Activated T-helper 9 cell treated with anti-CD3 and anti-CD28 coated beads, Interleukin-2, amount 50 U/mL, for 16 hours (primary cell): ENCODE measurements around the gene IFIT3.
"Not testable (repeated sequence)": the region's sequence is repeated elsewhere in the genome, so short reads cannot be mapped to it uniquely, and the experiment has no call there.

Experiments
- DNase-seq: peaks from one replicate; pipeline ENCODE4 v3.0.0-alpha.2; 2020; ENCODE audit warnings: low read depth

IFIT3 gene

GRCh38 chr10:89304446-89304845 is 23.4 kb upstream of the IFIT3 start:
- DNase-seq, result no peak

DNA sequence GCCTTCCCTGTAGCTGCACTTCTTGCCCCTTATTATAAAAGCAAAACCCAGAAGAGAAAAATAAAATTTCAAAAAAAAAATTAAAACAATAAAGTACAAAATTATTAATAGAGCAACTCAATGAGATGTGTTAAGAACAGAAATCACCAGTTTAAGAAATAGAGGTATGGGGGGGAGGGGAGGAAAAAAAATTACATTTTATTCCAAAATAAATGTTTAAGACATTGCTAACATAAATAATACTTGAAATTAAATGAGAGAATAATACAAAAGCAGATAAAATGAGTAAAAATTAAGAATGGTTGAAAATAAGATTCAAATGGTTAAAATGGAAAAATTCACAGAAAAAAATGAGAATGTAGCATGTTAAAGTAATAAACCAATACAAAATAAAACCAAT is 22.9 kb upstream of the IFIT3 start:
- no peak for DNase-seq

GRCh38 chr10:89305766-89306433 is 21.9 kb upstream of the IFIT3 start:
- DNase-seq, result no peak

DNA sequence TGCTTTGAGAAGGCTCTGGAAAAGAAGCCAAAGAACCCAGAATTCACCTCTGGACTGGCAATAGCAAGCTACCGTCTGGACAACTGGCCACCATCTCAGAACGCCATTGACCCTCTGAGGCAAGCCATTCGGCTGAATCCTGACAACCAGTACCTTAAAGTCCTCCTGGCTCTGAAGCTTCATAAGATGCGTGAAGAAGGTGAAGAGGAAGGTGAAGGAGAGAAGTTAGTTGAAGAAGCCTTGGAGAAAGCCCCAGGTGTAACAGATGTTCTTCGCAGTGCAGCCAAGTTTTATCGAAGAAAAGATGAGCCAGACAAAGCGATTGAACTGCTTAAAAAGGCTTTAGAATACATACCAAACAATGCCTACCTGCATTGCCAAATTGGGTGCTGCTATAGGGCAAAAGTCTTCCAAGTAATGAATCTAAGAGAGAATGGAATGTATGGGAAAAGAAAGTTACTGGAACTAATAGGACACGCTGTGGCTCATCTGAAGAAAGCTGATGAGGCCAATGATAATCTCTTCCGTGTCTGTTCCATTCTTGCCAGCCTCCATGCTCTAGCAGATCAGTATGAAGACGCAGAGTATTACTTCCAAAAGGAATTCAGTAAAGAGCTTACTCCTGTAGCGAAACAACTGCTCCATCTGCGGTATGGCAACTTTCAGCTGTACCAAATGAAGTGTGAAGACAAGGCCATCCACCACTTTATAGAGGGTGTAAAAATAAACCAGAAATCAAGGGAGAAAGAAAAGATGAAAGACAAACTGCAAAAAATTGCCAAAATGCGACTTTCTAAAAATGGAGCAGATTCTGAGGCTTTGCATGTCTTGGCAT is 21.1 kb upstream of the IFIT3 start:
- DNase-seq, result no peak

DNA sequence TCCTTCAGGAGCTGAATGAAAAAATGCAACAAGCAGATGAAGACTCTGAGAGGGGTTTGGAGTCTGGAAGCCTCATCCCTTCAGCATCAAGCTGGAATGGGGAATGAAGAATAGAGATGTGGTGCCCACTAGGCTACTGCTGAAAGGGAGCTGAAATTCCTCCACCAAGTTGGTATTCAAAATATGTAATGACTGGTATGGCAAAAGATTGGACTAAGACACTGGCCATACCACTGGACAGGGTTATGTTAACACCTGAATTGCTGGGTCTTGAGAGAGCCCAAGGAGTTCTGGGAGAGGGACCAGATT is 20.6 kb upstream of the IFIT3 start:
- no peak for DNase-seq

DNA sequence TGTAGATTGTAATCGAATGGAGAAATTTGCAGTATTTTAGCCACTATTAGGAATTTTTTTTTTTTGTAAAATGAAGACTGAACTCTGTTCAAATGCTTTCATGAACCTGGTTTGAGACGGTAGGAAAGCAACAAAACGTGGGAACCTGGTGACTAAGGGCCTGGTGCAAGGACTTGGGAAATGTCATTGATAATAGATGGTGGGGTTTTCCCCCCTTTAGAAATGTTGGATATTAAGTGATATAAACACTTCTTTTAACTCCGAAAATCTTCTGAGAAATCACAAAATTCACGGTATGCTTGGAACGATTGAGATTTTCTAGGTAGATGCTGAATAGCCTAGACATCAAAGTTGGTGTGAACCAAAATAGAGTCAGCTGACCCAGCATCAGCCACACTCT is 19.5 kb upstream of the IFIT3 start:
- DNase-seq, result no peak

GRCh38 chr10:89308736-89309135 is 19.1 kb upstream of the IFIT3 start:
- DNase-seq, result no peak

GRCh38 chr10:89309156-89310055 is 18.4 kb upstream of the IFIT3 start:
- DNase-seq, result no peak

- DNase-seq, result no peak
These were observed 17.5 kb upstream of the IFIT3 start for GRCh38 chr10:89310056-89310893.

DNA sequence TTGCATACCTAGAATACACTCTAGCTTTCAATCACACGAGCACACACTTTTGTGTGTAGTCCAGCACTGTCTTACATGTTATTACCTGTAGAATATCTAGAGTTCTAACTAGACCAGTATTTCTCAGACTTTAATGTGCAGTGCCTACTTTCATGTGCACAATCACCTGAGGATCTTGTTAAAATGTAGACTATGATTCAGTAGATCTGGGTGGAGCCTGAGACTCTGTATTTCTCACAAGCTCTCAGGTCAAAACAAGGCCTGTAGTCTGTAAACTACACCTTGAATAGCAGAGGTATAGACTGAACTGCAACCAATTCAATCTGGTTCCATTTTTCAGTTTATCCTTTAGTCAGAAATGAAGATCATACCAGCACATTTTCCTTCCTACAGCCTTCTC is 14.8 kb upstream of the IFIT3 start:
- no peak for DNase-seq

- no peak for DNase-seq
These were observed 13.1 kb upstream of the IFIT3 start for GRCh38 chr10:89314676-89315075.

DNA sequence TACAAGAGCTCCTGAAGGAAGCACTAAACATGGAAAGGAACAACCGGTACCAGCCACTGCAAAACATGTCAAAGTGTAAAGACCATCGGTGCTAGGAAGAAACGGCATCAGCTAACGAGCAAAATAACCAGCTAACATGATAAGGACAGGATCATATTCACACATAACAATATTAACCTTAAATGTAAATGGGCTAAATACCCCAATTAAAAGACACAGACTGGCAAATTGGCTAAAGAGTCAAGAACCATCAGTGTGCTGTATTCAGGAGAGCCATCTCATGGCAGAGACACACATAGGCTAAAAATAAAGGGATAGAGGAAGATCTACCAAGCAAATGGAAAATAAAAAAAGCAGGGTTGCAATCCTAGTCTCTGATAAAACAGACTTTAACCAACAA is 9.8 kb upstream of the IFIT3 start:
- not testable (repeated sequence) for DNase-seq

DNA sequence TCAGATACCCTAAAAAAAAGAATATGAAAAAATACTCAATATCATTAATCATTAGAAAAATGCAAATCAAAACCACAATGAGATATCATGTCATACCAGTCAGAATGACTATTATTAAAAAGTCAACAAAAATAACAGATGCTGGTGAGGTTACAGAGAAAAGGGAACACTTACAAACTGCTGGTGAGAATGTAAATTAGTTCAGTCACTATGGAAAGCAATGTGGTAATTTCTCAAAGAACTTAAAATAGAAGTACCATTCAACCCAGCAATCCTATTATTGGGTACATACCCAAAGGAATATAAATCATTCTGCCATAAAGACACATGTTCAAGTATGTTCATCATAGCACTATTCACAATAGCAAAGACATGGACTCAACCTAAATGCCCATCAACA is 2.7 kb upstream of the IFIT3 start:
- not testable (repeated sequence) for DNase-seq

GRCh38 chr10:89325856-89326255 is 1.9 kb upstream of the IFIT3 start:
- not testable (repeated sequence) for DNase-seq

DNA sequence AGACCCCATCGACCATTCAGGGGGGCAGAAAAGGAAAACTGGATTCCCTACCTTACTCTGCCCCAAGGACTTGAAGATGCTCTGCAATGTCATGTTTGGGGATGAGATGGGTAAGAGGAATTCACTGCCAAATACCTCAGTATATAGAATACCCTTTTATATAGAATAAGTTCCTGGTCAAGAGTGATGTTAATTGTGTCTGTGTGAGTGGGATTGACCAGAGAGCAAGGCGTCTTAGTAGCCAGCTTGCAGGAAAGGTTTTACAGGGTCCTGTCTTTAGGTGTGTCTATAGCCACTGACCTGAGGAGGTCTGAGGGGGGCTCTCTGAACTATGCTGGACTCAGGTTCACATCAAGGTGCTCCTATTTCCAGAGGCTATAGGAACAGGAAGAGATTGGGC is 1.4 kb downstream of the IFIT3 start:
- DNase-seq, result no peak

- DNase-seq, result not testable (repeated sequence)
These were observed 2.2 kb downstream of the IFIT3 start for GRCh38 chr10:89330014-89330413.

GRCh38 chr10:89330537-89331212 is 2.9 kb downstream of the IFIT3 start:
- no peak for DNase-seq

- not testable (repeated sequence) for DNase-seq
These were observed 3.8 kb downstream of the IFIT3 start for GRCh38 chr10:89331487-89332122.

GRCh38 chr10:89332123-89332633 is 4.4 kb downstream of the IFIT3 start:
- DNase-seq, result no peak

DNA sequence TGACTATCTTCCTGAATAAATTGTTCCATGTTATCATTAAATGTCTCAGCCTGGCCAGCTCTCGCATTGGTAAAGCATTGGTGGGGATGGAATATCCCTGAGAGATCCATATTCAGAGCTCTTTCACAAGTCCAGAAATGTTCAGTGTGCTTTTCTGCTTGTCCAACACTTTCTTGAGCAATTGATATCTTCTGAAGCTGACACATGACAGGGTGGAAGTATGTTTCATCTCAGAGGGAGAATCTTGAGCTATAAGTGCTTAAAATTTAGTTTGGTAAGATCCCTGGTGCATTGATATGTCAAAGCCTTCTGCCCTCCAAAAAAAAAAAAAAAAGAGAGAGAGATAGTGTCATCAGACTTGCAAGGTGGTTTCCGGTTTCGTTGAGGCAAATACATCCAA is 7.4 kb downstream of the IFIT3 start:
- DNase-seq, result no peak

DNA sequence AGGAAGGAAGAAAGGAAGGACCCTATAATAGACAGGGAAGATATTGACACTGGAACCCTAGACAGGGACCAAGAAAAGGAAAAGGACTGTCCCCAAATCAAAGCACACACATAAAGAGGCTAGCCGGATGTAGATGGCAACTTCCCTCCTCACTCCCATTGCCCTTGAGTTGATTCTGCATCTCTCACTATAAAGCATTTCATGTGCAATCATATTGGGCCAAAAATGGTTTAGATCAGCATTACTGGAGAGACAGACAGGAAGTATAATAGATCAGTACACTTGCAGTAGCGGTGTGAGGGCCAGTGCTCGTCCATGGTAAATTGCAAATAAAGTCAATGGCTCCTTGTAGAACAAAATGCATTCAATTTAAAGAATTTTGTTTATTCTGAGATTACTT is 8.4 kb downstream of the IFIT3 start:
- DNase-seq, result no peak
